D341Med (cell line): Measurements from ENCODE around the gene BACH2.
A peak's percentile ranks its signal among the peaks of the same experiment; 100 is the strongest.
"Not testable (repeated sequence)": the region's sequence is repeated elsewhere in the genome, so short reads cannot be mapped to it uniquely, and the experiment has no call there.

ENCODE experiments used
- DNase-seq: peaks from one replicate; pipeline ENCODE4 v3.0.0; 2012; ENCODE audit warnings: low spot score

The BACH2 gene

GRCh38 chr6:89890845-89891528 lies 405.7 kb downstream of the BACH2 start:
- DNase-seq = not testable (repeated sequence)

DNA sequence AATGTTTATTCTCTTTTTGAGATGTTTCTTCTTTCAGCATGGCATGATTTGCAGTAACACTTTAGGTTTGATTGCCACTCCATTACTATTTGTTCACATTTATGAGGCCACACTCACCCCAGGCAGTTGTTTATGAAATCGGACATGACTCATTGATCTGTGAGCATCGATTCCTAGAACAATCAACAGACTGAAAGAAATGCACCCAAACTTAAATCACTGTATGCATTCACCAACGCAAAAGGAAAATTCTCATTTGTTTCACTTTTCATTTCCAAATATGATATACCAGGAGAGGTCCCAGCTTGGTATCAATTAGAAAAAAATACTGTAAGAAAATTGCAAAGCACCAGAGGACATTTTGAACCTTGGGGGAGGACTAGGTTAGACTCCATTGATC lies 407.8 kb downstream of the BACH2 start:
- DNase-seq = no peak

GRCh38 chr6:89888138-89888514 lies 408.5 kb downstream of the BACH2 start:
- no peak for DNase-seq

- peak; percentile 33 for DNase-seq
These were observed 409.0 kb downstream of the BACH2 start for GRCh38 chr6:89887452-89888137.

DNA sequence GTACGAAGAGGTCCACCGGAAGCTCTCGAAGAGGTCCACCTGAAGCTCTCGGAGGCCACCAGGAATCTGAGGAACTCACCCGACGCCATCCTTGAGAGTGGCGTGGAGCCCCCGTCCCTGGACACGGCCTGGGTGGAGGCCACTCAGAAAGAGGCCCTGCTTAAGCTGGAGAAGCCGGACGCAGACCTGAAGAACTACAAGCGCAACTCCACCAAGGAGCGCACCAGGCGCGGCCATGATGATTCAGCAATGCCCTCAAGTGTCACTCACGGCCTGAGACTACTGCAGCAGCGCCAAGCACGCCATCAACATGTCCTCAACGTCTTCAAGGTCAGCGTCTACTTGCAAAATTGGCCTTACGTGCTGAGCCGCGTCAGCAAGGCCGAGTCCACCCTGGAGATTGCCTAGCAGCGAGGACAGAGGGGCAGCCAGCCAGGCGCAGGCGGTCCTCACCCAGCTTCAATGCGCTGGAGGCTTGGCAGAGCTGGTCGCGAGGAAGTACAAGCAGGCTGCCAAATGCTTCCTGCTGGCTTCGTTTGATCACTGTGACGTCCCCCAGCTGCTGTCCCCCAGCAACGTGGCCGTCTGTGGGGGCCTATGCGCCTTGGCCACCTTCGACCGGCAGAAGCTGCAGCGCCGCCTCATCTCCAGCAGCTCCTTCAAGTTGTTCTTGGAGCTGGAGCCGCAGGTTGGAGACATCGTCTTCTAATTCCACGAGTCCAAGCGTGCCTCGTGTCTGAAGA lies 410.1 kb downstream of the BACH2 start:
- DNase-seq = no peak
